Measurements from ENCODE around the gene ACAA2. TPM values are rescaled to one million over a fixed set of nuclear protein-coding genes. Genes with fewer than 3 reads are reported as not detected.

Gene ACAA2
- total and polyA plus RNA-seq, 4 donors = 55.6 to 1,315 (median 646) TPM

DNA sequence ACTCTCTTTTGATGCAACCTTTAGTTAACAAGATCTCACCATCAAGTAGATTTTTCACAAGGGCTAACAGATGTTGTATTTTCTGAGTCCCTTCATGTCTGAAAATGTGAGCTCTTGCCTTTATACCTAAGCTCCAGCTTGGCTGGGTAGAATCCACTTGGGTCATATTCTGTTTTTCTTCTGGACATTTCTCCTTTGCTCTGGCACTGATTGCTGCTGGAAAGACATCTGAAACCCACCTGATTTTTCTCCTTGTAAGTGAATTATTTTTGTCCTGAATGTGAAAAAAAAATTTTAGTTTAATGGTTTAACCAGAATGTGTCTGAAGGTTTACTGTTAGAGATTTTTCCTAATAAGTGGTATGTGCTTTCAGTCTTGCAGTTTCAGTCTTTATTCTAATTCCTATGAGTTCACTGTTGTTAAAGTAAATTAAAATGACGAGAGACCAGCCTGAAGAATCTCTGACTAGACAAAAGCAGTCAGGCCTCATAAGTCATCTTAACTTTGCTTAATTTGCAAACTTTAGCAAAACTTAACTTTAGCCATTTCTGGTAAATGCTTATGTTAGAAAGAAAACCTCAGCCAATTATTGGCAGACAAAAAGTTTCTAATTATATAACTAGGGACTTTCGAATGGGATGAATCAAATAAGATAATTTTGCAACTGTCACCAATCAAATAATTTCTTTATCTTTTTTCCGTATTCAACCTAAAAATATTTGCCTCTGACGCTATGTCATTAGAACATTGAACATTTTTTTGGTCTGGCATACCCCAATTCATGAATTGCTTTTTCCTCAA lies 70.8 kb downstream of the ACAA2 start:
- no peaks in the 10 kb centered on the region for H3K27me3 ChIP-seq (ENCODE audit: control insufficient read depth in 4 of 4, insufficient read depth in 4 of 4, low read length in 3 of 4)
- peaks cover 0 to 9% (median 5%) of the 10 kb centered on the region in 4 donors for H3K4me1 ChIP-seq (ENCODE audit: control insufficient read depth in 4 of 4, insufficient read depth in 4 of 4, low read length in 3 of 4)
- no peak overlapping the region for H3K4me3 ChIP-seq (ENCODE audit: low read depth in 1 of 3, low read length in 3 of 3)
- H3K36me3 ChIP-seq (ENCODE audit: control insufficient read depth in 4 of 4, insufficient read depth in 3 of 4, low read depth in 1 of 4, low read length in 3 of 4) = no peaks in the 10 kb centered on the region
- H3K27ac ChIP-seq (ENCODE audit: low read depth in 1 of 2, low read length in 2 of 2) = no peak overlapping the region
- no peak for TF ChIP-seq TAF1 (conservative IDR thresholded peaks at IDR 0.05)
- TF ChIP-seq, protein P1, sequence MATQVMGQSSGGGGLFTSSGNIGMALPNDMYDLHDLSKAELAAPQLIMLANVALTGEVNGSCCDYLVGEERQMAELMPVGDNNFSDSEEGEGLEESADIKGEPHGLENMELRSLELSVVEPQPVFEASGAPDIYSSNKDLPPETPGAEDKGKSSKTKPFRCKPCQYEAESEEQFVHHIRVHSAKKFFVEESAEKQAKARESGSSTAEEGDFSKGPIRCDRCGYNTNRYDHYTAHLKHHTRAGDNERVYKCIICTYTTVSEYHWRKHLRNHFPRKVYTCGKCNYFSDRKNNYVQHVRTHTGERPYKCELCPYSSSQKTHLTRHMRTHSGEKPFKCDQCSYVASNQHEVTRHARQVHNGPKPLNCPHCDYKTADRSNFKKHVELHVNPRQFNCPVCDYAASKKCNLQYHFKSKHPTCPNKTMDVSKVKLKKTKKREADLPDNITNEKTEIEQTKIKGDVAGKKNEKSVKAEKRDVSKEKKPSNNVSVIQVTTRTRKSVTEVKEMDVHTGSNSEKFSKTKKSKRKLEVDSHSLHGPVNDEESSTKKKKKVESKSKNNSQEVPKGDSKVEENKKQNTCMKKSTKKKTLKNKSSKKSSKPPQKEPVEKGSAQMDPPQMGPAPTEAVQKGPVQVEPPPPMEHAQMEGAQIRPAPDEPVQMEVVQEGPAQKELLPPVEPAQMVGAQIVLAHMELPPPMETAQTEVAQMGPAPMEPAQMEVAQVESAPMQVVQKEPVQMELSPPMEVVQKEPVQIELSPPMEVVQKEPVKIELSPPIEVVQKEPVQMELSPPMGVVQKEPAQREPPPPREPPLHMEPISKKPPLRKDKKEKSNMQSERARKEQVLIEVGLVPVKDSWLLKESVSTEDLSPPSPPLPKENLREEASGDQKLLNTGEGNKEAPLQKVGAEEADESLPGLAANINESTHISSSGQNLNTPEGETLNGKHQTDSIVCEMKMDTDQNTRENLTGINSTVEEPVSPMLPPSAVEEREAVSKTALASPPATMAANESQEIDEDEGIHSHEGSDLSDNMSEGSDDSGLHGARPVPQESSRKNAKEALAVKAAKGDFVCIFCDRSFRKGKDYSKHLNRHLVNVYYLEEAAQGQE (IDR thresholded peaks at IDR 0.05) = no peak
- TF ChIP-seq HNF4A (conservative IDR thresholded peaks at IDR 0.05) = no peak
- TF ChIP-seq, protein P2, sequence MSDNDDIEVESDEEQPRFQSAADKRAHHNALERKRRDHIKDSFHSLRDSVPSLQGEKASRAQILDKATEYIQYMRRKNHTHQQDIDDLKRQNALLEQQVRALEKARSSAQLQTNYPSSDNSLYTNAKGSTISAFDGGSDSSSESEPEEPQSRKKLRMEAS (IDR thresholded peaks at IDR 0.05) = no peak
- TF ChIP-seq JUND (IDR thresholded peaks at IDR 0.05) = no peak
- TF ChIP-seq CTCF (IDR thresholded peaks at IDR 0.05; ENCODE audit: low read depth, low read length, missing input control) = no peak
- no peak for TF ChIP-seq HNF4G (IDR thresholded peaks at IDR 0.05)
- TF ChIP-seq ATF3 (IDR thresholded peaks at IDR 0.05) = no peak
- TF ChIP-seq FOXA1 (IDR thresholded peaks at IDR 0.05) = no peak
- no peak for TF ChIP-seq GABPA (IDR thresholded peaks at IDR 0.05 in 1 of 2, conservative IDR thresholded peaks at IDR 0.05 in 1 of 2)
- no peak for TF ChIP-seq NR2F2 (IDR thresholded peaks at IDR 0.05)
- no peak for TF ChIP-seq ZBTB33 (IDR thresholded peaks at IDR 0.05)
- TF ChIP-seq FOXA2 (IDR thresholded peaks at IDR 0.05) = no peak
- TF ChIP-seq RXRA (IDR thresholded peaks at IDR 0.05) = no peak
- no peak for TF ChIP-seq YY1 (IDR thresholded peaks at IDR 0.05)
- no peak for DNase-seq (ENCODE audit: low spot score)
- no peaks in the 10 kb centered on the region for H3K9me3 ChIP-seq (ENCODE audit: control insufficient read depth in 4 of 4, low read length in 3 of 4)
- WGBS = 56% methylated on average over 4 of the region's 4 CpGs
- no peak overlapping the region for H3K9ac ChIP-seq (ENCODE audit: low read depth in 1 of 2, low read length in 2 of 2)
